ENCODE results near the gene TMEM131L.

The TMEM131L gene

GRCh38 chr4:153577053-153577452, 110.9 kb downstream of the TMEM131L start:
- no peak overlapping the region for H3K27ac ChIP-seq (ENCODE audit: low read length)
- H3K27me3 ChIP-seq (ENCODE audit: control insufficient read depth, insufficient read depth, low read length): no peaks in the 10 kb centered on the region
- no CpG with 5 or more reads among the region's 5 CpGs for WGBS (ENCODE audit: insufficient coverage, insufficient read length)
- H3K36me3 ChIP-seq (ENCODE audit: control insufficient read depth, insufficient read depth, low read length): no peaks in the 10 kb centered on the region
- DNase-seq (ENCODE audit: low read depth, low spot score): no peak
- no peaks in the 10 kb centered on the region for H3K9me3 ChIP-seq (ENCODE audit: control insufficient read depth, insufficient read depth, low read length)
- H3K4me3 ChIP-seq (ENCODE audit: low read length): no peak overlapping the region
- H3K4me1 ChIP-seq (ENCODE audit: control insufficient read depth, insufficient read depth, low read length): no peaks in the 10 kb centered on the region

DNA sequence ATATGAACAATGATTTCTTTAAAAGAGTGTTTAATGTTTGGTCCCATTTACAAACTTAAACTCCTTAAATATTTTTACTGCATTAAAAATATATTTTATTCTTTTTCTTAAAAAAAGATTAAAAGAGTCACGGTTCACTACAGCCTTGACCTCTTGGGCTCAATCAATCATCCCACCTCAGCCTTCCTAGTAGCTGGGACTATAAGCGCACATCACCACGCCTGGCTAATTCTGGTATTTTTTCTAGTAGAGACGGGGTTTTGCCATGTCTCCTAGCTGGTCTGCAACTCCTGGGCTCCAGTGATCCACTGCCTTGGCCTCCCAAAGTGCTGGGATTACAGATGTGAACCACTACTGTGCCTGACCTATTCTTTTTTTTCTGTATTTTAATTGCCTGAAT, 113.2 kb downstream of the TMEM131L start:
- no CpG with 5 or more reads among the region's 4 CpGs for WGBS (ENCODE audit: insufficient coverage, insufficient read length)
- Histone ChIP-seq H3K9me3 (ENCODE audit: control insufficient read depth, insufficient read depth, low read length) (no peaks in the 10 kb centered on the region), H3K4me3 (ENCODE audit: low read length) (no peak overlapping the region), H3K4me1 (ENCODE audit: control insufficient read depth, insufficient read depth, low read length) (no peaks in the 10 kb centered on the region), H3K27me3 (ENCODE audit: control insufficient read depth, insufficient read depth, low read length) (no peaks in the 10 kb centered on the region), H3K27ac (ENCODE audit: low read length) (no peak overlapping the region), H3K36me3 (ENCODE audit: control insufficient read depth, insufficient read depth, low read length) (no peaks in the 10 kb centered on the region)
- no peak for DNase-seq (ENCODE audit: low read depth, low spot score)

DNA sequence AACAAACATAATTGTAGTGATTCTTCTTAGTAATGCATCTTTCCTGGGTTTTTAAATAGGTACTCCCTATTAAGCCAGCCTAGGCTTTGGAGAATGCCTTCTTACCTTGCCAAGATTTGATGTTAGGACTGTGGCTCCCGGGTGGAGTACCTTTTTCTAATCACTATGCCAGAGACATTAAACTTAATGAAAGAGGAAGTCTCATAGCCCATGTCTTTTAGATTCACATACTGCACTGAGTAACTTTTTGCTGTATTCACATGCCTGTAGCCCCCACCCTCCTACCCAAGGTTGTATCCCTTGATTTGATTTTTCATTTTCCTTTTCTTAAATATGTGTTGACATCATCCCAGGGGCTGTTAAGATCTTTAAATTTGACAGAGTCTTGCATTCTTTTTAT, 113.7 kb downstream of the TMEM131L start:
- H3K9me3 ChIP-seq (ENCODE audit: control insufficient read depth, insufficient read depth, low read length): no peaks in the 10 kb centered on the region
- WGBS (ENCODE audit: insufficient coverage, insufficient read length): no CpG with 5 or more reads among the region's 1 CpG
- no peak for DNase-seq (ENCODE audit: low read depth, low spot score)
- H3K27ac ChIP-seq (ENCODE audit: low read length): no peak overlapping the region
- H3K36me3 ChIP-seq (ENCODE audit: control insufficient read depth, insufficient read depth, low read length): no peaks in the 10 kb centered on the region
- no peaks in the 10 kb centered on the region for H3K4me1 ChIP-seq (ENCODE audit: control insufficient read depth, insufficient read depth, low read length)
- no peak overlapping the region for H3K4me3 ChIP-seq (ENCODE audit: low read length)
- no peaks in the 10 kb centered on the region for H3K27me3 ChIP-seq (ENCODE audit: control insufficient read depth, insufficient read depth, low read length)

DNA sequence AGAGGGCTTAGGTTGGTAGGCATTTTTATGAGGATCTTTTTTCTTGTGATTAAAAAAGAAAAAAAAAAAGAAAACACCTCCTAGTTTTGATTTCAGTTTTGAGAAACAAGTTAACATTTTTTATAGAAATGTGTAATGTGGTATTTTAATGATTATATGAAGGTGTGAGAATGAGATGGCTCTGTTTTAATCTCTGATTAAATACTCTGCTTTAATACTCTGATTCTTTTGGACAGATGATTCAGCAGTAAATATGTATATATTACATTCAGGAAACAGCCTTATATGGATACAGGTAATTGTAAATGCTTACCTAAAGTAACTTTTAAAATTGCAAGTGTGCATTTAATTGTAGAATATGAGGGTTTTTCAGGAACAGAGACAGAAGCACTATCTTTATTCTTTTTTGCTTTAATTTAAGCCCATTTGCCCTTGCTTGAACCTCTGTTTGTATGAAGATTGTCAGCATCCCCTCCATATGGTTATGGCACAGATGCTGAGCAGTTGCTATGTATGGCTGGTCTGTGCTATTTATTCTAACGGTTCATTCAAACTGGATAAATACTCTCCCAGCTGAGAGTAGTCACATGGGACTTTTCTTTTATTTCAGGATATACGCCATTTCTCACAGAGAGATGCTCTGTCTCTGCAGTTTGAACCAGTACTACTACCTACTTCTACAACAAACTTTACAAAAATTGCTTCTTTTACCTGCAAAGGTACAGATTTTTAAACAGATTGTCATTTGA, 117.0 kb downstream of the TMEM131L start:
- H3K4me3 ChIP-seq (ENCODE audit: low read length): no peak overlapping the region
- no peak for DNase-seq (ENCODE audit: low read depth, low spot score)
- H3K36me3 ChIP-seq (ENCODE audit: control insufficient read depth, insufficient read depth, low read length): no peaks in the 10 kb centered on the region
- H3K27me3 ChIP-seq (ENCODE audit: control insufficient read depth, insufficient read depth, low read length): no peaks in the 10 kb centered on the region
- H3K9me3 ChIP-seq (ENCODE audit: control insufficient read depth, insufficient read depth, low read length): no peaks in the 10 kb centered on the region
- WGBS (ENCODE audit: insufficient coverage, insufficient read length): no CpG with 5 or more reads among the region's 2 CpGs
- no peak overlapping the region for H3K27ac ChIP-seq (ENCODE audit: low read length)
- H3K4me1 ChIP-seq (ENCODE audit: control insufficient read depth, insufficient read depth, low read length): no peaks in the 10 kb centered on the region

- no peak overlapping the region for H3K4me3 ChIP-seq (ENCODE audit: low read length)
- H3K9me3 ChIP-seq (ENCODE audit: control insufficient read depth, insufficient read depth, low read length): no peaks in the 10 kb centered on the region
- no peaks in the 10 kb centered on the region for H3K27me3 ChIP-seq (ENCODE audit: control insufficient read depth, insufficient read depth, low read length)
- peaks cover 3% of the 10 kb centered on the region; the same call in 1 of the 2 replicates for H3K36me3 ChIP-seq (ENCODE audit: control insufficient read depth, insufficient read depth, low read length)
- DNase-seq (ENCODE audit: low read depth, low spot score): no peak
- WGBS (ENCODE audit: insufficient coverage, insufficient read length): no CpG with 5 or more reads among the region's 7 CpGs
- no peaks in the 10 kb centered on the region for H3K4me1 ChIP-seq (ENCODE audit: control insufficient read depth, insufficient read depth, low read length)
- no peak overlapping the region for H3K27ac ChIP-seq (ENCODE audit: low read length)
Observed at GRCh38 chr4:153585026-153585425, 118.9 kb downstream of the TMEM131L start.

DNA sequence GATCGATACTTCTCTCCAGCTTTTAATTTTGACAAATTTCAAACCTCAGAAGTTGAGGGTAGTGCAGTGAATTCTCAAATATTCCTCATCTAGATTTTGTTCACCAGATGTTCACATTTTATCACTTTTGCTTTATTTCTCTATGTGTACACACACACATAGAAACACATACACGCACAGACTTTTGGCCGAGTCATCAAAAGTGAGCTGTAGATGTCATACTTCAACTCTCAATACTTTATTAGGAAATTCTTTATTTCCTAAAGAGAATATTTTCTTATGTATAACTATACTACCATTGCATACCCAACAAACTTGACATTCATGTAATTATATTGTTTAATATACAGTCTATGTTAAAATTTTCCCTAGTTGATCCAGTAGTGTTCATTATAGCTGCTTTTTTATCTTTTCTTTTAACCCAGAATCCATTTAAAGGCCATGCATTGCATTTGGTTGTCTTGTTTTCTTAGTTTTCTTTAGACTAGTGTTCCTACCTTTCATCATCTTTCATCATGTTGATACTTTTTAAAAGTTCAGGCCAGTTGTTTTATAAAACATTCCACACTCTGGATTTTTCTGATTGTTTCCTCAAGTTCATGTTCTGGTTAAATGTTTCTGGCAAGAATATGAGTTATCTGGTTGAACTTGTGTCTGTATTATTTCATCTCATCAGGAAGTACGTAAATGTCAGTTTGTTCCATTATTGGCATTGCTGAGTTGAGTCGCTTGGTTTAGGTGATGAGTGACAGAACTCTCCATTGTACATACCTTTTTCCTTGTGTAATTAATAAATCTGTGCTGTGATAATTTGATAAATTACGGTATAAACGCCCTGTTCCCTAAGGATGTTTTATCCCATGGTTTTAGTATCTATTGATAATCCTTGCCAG, 123.8 kb downstream of the TMEM131L start:
- no peaks in the 10 kb centered on the region for H3K9me3 ChIP-seq (ENCODE audit: control insufficient read depth, insufficient read depth, low read length)
- WGBS (ENCODE audit: insufficient coverage, insufficient read length): no CpG with 5 or more reads among the region's 7 CpGs
- no peak overlapping the region for H3K27ac ChIP-seq (ENCODE audit: low read length)
- no peak for DNase-seq (ENCODE audit: low read depth, low spot score)
- H3K4me3 ChIP-seq (ENCODE audit: low read length): no peak overlapping the region
- peaks cover 3% of the 10 kb centered on the region; the same call in 1 of the 2 replicates for H3K36me3 ChIP-seq (ENCODE audit: control insufficient read depth, insufficient read depth, low read length)
- H3K27me3 ChIP-seq (ENCODE audit: control insufficient read depth, insufficient read depth, low read length): no peaks in the 10 kb centered on the region
- H3K4me1 ChIP-seq (ENCODE audit: control insufficient read depth, insufficient read depth, low read length): no peaks in the 10 kb centered on the region

DNA sequence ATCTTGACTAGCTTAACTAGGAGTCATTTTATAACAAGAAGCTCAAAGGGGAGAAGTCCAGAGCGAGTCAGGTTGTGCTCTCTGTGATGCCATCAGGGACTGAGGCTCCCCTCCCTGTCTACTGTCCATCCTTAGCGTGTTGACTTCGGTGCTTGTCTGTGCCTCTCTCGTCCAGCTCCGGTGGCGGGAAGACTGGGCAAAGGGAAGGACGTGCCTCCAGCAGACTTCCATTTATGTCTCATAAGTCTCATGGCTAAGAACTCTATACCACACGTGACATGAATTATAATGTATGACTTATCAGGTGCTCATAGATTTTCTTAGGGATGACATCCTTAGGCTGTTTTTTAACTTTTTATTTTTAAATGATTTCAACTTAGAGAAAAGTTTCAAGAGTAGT, 125.3 kb downstream of the TMEM131L start:
- no peak overlapping the region for H3K4me3 ChIP-seq (ENCODE audit: low read length)
- no peak for DNase-seq (ENCODE audit: low read depth, low spot score)
- H3K27ac ChIP-seq (ENCODE audit: low read length): no peak overlapping the region
- no CpG with 5 or more reads among the region's 8 CpGs for WGBS (ENCODE audit: insufficient coverage, insufficient read length)
- no peaks in the 10 kb centered on the region for H3K4me1 ChIP-seq (ENCODE audit: control insufficient read depth, insufficient read depth, low read length)
- H3K27me3 ChIP-seq (ENCODE audit: control insufficient read depth, insufficient read depth, low read length): no peaks in the 10 kb centered on the region
- peaks cover 3% of the 10 kb centered on the region; the same call in 1 of the 2 replicates for H3K36me3 ChIP-seq (ENCODE audit: control insufficient read depth, insufficient read depth, low read length)
- H3K9me3 ChIP-seq (ENCODE audit: control insufficient read depth, insufficient read depth, low read length): no peaks in the 10 kb centered on the region

DNA sequence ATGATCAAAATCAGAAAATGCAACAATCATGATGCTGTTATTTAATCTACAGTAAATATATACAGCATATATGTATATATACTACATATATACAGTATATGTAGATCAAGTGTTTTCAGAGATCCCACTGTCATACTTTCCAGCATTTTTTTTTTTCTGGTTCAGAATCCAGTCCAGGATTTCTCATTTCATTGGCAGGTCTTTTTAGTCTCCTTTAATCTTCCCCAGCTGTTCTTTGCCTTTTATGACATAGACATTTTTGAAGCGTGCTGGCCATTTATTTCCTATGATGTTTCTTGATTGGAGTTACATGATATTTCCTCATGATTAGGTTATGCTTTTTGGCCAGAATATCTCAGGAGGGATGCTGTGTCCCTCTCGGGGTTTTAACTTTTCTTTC, 125.9 kb downstream of the TMEM131L start:
- H3K4me1 ChIP-seq (ENCODE audit: control insufficient read depth, insufficient read depth, low read length): no peaks in the 10 kb centered on the region
- no peaks in the 10 kb centered on the region for H3K27me3 ChIP-seq (ENCODE audit: control insufficient read depth, insufficient read depth, low read length)
- no CpG with 5 or more reads among the region's 2 CpGs for WGBS (ENCODE audit: insufficient coverage, insufficient read length)
- no peak overlapping the region for H3K27ac ChIP-seq (ENCODE audit: low read length)
- no peaks in the 10 kb centered on the region for H3K9me3 ChIP-seq (ENCODE audit: control insufficient read depth, insufficient read depth, low read length)
- peaks cover 3% of the 10 kb centered on the region; the same call in 1 of the 2 replicates for H3K36me3 ChIP-seq (ENCODE audit: control insufficient read depth, insufficient read depth, low read length)
- H3K4me3 ChIP-seq (ENCODE audit: low read length): no peak overlapping the region
- no peak for DNase-seq (ENCODE audit: low read depth, low spot score)

GRCh38 chr4:153593161-153593560, 127.0 kb downstream of the TMEM131L start:
- Histone ChIP-seq H3K4me3 (ENCODE audit: low read length) (no peak overlapping the region), H3K27ac (ENCODE audit: low read length) (no peak overlapping the region), H3K9me3 (ENCODE audit: control insufficient read depth, insufficient read depth, low read length) (no peaks in the 10 kb centered on the region), H3K27me3 (ENCODE audit: control insufficient read depth, insufficient read depth, low read length) (no peaks in the 10 kb centered on the region), H3K4me1 (ENCODE audit: control insufficient read depth, insufficient read depth, low read length) (no peaks in the 10 kb centered on the region), H3K36me3 (ENCODE audit: control insufficient read depth, insufficient read depth, low read length) (peaks cover 3% of the 10 kb centered on the region; the same call in 1 of the 2 replicates)
- no peak for DNase-seq (ENCODE audit: low read depth, low spot score)
- WGBS (ENCODE audit: insufficient coverage, insufficient read length): no CpG with 5 or more reads among the region's 5 CpGs

GRCh38 chr4:153594210-153594609, 128.1 kb downstream of the TMEM131L start:
- Histone ChIP-seq H3K4me1 (ENCODE audit: control insufficient read depth, insufficient read depth, low read length) (no peaks in the 10 kb centered on the region), H3K27ac (ENCODE audit: low read length) (no peak overlapping the region), H3K9me3 (ENCODE audit: control insufficient read depth, insufficient read depth, low read length) (no peaks in the 10 kb centered on the region), H3K36me3 (ENCODE audit: control insufficient read depth, insufficient read depth, low read length) (peaks cover 6% of the 10 kb centered on the region; the same call in 1 of the 2 replicates), H3K27me3 (ENCODE audit: control insufficient read depth, insufficient read depth, low read length) (no peaks in the 10 kb centered on the region), H3K4me3 (ENCODE audit: low read length) (no peak overlapping the region)
- no CpG with 5 or more reads among the region's 2 CpGs for WGBS (ENCODE audit: insufficient coverage, insufficient read length)
- no peak for DNase-seq (ENCODE audit: low read depth, low spot score)
